LNCAP (cell line): ENCODE measurements around the gene NTRK3.

ENCODE experiments used
- CTCF ChIP-seq: fragments of 450-650 bp; IDR thresholded peaks from 2 replicates; pipeline ENCODE4 v1.5.1; 2017; ENCODE audit warnings: mild to moderate bottlenecking

Gene NTRK3

GRCh38 chr15:88246666-88247446, 9.7 kb downstream of the NTRK3 start:
- peak; percentile 97 for TF ChIP-seq CTCF

GRCh38 chr15:88246081-88246480, 10.5 kb downstream of the NTRK3 start:
- no peak for TF ChIP-seq CTCF

- TF ChIP-seq CTCF = peak; percentile 68
Observed at GRCh38 chr15:88243895-88244787, 12.4 kb downstream of the NTRK3 start.

GRCh38 chr15:88242586-88243555, 13.7 kb downstream of the NTRK3 start:
- TF ChIP-seq CTCF = no peak

GRCh38 chr15:88241461-88241860, 15.1 kb downstream of the NTRK3 start:
- no peak for TF ChIP-seq CTCF

- TF ChIP-seq CTCF = no peak
Observed at GRCh38 chr15:88241060-88241459, 15.5 kb downstream of the NTRK3 start.

GRCh38 chr15:88239594-88239993, 16.9 kb downstream of the NTRK3 start:
- TF ChIP-seq CTCF = no peak
